NCI-H2081 treated with DMSO at 0.1 percent for 48 hours (cell line): ENCODE data around the gene APOL3.
"Not testable (repeated sequence)": the region's sequence is repeated elsewhere in the genome, so short reads cannot be mapped to it uniquely, and the experiment has no call there.

ENCODE experiments used
- DNase-seq: peaks from one replicate; lab custom pipeline; 2025; lab: John Stamatoyannopoulos, UW

Gene APOL3

GRCh38 chr22:36193171-36193570 lies 32.6 kb upstream of the APOL3 start:
- DNase-seq, result no peak

DNA sequence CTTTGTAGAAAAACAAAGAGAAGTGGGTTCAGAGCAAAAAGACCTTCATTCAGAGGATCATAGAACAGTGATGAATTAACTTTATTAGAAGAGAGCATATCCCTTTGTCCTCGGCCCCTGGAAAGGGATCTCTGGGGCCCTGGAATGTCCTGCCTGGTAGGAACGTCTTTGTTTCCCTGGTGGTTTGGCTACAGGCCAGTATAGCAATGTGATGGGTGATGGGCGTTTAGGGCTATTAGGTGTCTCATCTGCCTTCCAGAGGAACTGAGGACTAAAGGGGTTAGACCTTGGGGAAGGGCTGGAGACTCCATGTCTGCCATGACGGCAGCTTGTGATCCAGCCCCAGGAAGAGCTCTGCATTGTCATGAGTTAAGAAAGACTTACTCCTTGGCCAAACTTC lies 32.0 kb upstream of the APOL3 start:
- DNase-seq, result no peak

DNA sequence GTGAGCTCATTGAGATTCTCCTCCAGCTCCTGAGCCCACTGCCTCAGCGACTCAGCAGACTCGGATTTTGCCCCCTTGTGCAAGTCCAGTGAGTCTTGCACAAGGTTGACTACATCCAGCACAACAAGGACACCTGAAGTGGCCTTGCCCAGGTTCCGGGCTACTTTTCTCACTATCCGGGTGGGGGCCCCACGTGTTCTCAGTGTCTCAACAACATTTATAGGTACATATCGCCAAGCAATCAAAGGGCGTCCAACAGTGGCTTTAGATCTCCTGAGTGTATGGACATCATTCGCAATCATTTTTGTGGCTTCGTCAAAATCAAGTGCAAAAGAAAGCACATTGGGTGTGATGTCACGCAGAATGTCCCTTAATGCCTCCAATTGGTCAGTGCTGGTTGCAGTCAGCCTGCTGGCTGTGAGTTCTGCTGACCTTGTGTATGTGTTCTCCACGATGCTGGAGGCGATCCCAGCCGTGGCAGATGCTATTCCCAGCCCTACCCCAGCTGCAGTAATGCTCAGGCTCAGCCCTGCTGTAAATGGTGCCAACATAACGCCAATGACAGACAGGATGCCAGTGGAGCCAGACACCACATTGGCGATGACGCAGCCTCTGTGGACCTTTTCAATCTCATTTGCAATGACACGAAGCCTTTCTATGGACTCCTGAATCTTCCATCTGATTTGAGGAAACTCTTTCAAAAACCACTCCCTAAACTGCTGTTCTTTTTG lies 30.7 kb upstream of the APOL3 start:
- no peak for DNase-seq

- not testable (repeated sequence) for DNase-seq
These were observed 27.3 kb upstream of the APOL3 start for GRCh38 chr22:36187862-36188261.

DNA sequence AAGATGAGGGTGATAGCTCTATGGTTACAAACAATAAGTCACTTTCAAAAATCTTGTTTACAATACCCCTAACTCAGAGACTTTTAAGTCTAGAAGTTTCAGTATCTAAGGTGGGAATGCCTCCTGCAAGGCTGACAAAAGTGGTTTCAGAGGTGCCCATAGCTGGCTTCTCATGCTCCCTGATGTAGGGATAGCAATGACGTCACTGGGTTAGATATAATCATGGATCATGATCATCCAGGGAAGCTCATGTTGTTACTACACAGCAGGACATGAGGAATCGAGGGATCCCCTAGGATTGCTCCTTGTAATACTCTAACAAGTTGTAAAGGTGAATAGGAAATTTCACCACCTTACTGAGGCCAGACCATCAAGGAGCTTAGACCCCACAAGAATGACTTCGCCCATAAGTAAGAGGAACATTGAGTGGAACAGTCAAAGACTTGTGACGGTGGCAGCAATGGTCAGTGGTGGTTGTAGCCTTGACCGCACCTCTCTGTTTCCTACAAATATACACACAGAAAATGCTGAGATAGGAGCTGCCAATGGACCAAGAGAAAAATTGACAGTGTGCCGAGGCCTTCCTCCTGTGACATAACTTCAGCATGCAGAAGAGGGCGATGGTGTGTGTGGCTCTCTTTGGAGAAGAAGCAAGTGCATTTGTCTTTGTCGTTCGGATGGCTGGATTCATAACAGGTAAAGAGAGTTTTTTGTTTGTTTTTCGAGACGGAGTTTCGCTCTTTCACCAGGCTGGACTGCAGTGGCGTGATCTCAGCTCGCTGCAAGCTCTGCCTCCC lies 25.5 kb upstream of the APOL3 start:
- no peak for DNase-seq

- no peak for DNase-seq
These were observed 24.0 kb upstream of the APOL3 start for GRCh38 chr22:36184433-36185025.

DNA sequence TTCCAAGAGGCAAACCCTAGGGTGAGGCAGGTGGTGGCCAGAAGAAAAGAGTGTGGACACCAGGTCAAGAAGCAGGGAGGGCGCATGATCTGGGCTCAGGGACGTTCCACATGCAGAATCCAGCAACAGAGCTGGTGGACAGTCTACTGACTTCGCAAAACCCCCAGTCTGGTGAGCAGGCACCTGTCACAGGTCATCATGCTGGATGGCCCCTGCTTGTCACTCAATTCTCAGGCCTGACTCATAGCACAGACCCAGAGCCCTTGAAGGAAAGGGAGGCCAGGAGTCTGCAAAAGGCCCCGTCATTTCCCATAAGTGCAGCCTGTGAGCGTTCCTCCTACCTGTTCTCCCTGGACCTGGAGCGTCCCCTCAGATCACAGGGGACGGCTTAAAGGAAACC lies 22.9 kb upstream of the APOL3 start:
- DNase-seq, result no peak

DNA sequence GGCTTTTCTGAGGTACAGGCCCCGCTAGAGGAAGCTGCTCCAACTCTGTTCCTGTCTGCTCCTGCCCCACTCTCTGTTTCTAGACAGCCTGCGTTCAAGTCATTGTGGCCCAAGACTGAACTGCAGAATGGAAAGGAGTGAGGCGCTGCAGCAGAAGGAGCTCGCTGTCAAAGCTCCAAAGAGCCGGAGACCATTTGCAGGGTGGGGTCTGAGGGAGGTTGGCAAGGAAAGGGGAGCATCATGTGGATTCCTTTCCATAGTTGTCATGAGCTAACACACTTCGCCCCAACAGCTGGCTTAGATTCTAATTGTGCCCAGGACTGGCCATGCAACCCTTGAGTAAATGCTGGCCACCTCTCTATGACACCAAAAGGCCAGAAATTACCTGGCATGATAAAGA lies 22.3 kb upstream of the APOL3 start:
- no peak for DNase-seq

DNA sequence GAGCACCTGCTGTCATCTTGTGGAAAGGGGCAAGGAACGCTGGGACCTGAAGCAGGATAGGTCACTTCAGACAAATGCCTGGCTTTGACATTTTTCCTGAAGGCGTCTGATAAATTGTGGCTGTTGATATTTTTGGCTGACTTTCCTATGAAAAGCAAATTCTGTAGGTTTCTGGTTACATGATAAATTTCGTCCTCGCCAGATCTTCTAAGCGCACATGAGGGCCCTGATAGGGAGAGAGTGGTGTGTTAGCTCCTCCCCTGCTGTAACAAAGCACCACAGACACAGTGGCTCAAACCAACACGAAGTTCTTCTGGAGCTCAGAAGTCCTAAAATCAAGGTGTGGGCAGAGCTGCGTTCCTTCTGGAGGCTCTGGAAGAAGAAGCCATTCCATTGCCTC lies 21.5 kb upstream of the APOL3 start:
- DNase-seq, result no peak

- no peak for DNase-seq
These were observed 20.4 kb upstream of the APOL3 start for GRCh38 chr22:36180928-36181327.

- DNase-seq, result no peak
These were observed 19.7 kb upstream of the APOL3 start for GRCh38 chr22:36180038-36180880.

DNA sequence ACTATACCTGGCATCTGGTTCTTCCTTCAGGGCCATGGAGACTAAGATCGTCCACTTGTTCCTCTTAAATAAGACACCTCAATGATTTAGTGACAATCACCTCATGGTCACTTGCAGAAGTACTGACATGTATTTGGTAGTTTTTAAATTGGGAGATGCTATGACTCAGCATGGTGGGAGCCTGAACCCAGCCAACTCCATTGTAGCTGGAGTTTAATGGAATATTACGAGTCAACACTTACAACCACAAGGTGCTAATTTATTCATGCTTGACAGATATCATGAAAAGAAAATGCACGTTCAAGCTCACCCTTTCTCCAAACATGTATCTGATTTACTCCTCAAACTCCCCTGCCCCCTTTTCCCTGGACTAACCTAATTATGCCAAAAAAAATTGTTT lies 16.6 kb upstream of the APOL3 start:
- DNase-seq, result no peak

DNA sequence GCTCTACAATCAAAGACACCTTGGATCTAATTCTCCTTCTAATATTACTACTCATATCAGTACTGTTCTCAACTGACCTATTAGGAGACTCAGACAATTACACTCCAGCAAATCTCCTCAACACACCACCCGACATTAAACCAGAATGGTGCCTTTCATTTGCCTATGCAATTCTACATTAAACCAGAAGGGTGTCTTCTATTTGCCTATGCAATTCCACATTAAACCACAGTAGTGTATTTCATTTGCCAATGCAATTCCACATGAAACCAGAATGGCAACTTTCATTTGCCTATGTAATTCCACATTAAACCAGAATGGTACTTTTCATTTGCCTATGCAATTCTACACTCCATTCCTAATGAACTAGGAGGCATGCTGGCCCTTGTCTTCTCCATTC lies 15.3 kb upstream of the APOL3 start:
- no peak for DNase-seq

- no peak for DNase-seq
These were observed 11.4 kb upstream of the APOL3 start for GRCh38 chr22:36171941-36172340.

DNA sequence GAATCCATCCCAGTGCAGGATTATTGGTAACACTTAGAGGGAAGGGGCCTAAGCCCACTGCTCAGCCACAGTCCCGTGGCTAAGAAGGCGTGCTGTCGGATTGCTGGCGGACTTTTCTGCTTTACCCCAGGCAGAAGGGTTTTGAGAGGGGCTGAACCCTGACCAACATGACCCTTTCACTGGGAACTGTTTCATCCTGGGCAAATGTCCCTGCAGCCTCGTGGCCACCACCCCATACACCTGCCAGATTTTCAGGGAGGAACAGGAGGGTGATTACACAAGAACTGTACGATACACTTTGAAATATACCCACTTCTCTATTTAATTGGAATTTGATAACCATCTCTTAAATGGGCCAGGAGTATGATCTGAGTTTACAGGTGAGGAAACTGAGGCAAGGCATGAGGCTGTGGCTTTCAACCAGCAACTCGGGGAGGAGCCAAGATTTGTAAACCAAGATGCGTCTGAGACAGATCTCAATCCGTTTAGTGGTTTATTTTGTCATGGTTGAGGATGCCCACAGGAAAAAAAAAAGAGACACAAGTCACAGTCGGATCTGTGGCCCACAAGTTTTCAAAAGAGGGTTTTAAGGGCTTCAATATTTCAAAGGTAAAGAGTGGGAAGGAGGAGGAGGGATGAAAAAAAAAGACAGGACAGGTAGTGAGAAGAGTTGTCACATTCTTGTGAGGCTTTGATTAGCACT lies 6.1 kb upstream of the APOL3 start:
- no peak for DNase-seq

DNA sequence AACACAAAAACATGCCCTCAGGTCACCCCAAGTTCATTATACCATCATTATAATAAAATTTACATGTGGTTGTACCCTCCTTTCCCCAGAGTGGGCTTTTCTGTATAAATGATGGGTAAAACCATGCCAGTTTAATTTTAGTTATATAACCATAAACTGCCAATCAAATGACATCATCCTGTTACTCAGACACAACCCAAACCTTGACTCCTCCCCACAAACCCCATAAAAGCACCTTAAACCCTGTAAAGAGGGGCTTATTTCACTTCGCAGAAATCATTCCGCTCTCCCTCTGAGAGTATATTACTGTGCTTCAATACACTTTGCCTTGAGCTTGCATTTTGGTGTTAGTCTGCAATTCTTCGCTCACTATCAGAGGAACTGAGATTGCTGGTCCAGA lies 5.5 kb upstream of the APOL3 start:
- DNase-seq, result no peak

DNA sequence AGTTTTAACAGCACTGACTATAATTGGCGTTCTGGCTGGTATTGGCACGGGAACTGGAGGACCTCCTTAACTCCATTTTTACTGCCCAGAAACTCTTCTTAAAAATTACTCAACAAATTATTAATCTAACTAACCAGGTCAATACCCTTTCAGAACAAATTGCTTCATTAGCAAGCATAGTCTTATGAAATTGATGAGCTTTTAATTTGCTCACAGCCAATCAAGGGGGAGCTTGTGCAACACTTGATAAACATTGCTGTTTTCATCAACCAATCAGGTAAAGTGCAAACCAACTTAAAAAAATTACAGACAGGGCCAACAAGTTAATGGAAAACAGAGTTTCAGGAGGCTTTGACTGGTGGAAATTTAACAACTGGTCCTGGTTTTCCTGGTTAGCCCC lies 4.6 kb upstream of the APOL3 start:
- DNase-seq, result no peak

GRCh38 chr22:36164621-36165020 lies 4.1 kb upstream of the APOL3 start:
- DNase-seq, result no peak

GRCh38 chr22:36163497-36163896 lies 2.9 kb upstream of the APOL3 start:
- DNase-seq, result no peak

DNA sequence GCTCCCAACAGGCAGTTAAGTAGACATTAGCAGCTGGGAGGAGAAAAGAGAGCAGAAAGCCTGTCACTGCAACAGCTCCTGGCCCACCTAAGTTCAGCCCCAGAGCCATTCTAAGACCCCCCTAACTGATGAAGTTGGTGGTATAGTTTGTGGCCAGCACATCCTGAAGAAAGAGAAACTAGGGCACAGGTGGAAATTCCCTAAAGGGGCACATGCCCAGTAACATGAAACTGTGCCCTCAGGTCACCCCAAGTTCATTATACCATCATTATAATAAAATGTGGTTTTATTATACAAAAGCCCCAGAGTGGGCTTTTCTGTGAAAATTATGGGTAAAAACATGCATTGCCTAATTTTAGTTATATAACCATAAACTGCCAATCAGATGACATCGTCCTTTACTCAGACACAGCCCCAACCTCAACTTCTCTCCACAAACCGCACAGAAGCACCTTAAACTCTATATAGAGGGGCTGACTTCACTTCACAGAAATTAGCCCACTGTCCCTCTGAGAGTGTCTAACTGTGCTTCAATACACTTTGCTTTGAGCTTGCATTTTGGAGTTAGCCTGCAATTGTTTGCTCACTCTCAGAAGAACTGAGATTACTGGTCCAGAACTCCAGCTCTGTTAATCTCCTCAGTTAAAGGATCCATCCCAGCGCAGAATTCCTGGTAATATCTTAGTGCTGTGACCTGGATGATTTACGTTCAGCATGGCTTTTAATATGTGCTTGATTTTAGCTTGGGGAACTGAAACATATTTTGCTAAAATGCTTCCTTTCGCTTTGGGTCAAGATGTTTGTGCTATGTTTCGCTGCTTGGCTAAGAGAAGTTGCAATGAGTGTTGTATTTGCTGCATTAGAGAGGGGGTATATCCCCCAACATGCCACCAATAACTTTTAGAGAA lies 1.8 kb upstream of the APOL3 start:
- no peak for DNase-seq

- not testable (repeated sequence) for DNase-seq
These were observed 1.2 kb upstream of the APOL3 start for GRCh38 chr22:36161793-36162126.
